Large intestine (tissue), 3 donors: ENCODE data around the gene RBM47. TPM values are rescaled to one million over a fixed set of nuclear protein-coding genes. Genes with fewer than 3 reads are reported as not detected.
A peak's percentile ranks its signal among the peaks of the same experiment; 100 is the strongest.

ENCODE experiments used
- DNase-seq, 2 donors: peaks; one replicate each; pipeline versions ENCODE4 v3.0.0 to v3.0.0-alpha.2; 2013
- H3K27ac ChIP-seq: one replicate; pipeline ENCODE4 v1.5.1; 2013; ENCODE audit warnings: low read length
- H3K27me3 ChIP-seq: 2 replicates; pipeline ENCODE4 v1.6.1; 2013; ENCODE audit warnings: low read length; ENCODE audit not compliant: control insufficient read depth, insufficient read depth
- H3K36me3 ChIP-seq: 2 replicates; pipeline ENCODE4 v1.6.1; 2013; ENCODE audit warnings: low read length; ENCODE audit not compliant: control insufficient read depth, insufficient read depth
- H3K4me1 ChIP-seq: one replicate; pipeline ENCODE4 v1.6.1; 2013; ENCODE audit warnings: low read length; ENCODE audit not compliant: control insufficient read depth, insufficient read depth
- H3K4me3 ChIP-seq: one replicate; pipeline ENCODE4 v1.5.1; 2013; ENCODE audit warnings: low read length
- H3K9me3 ChIP-seq: one replicate; pipeline ENCODE4 v1.6.1; 2013; ENCODE audit warnings: mild to moderate bottlenecking, low read depth, low read length, moderate library complexity; ENCODE audit not compliant: control insufficient read depth
- WGBS: methylation state at CpG from one replicate; pipeline ENCODE4 v1.1.5; 2013; ENCODE audit warnings: low lambda C conversion rate; ENCODE audit not compliant: insufficient coverage; 5-methylcytosine and 5-hydroxymethylcytosine counted together
- polyA plus RNA-seq: library from polyadenylated mRNA; unstranded; fragments of 120-200 nt; gene quantifications from one replicate; pipeline ENCODE4 v1.2.1, GENCODE V29; 2013

The RBM47 gene
- polyA plus RNA-seq, 1 donor, result 98.4 TPM

DNA sequence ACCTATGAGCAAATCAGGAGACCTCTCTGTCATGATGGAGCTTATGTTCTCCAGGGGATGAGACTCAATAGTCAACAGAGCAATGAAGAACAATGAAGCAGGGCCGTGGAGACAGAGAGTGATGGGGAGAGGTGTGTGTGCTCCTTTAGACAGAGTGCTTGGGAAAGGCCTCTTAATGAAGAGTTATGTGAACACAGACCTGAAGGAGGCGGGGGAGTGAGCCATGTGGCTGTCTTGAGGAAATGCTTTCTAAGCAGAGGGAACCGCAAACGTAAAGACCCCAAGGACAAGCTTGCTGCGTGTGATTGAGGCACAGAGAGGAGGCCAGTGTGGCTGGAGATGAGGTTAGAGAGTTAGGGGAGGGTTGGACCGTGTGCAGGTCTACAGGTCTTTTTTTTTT lies 241.4 kb downstream of the RBM47 start:
- Histone ChIP-seq H3K9me3 (no peaks in the 10 kb centered on the region), H3K4me1 (no peaks in the 10 kb centered on the region), H3K36me3 (no peaks in the 10 kb centered on the region), H3K4me3 (no peak overlapping the region), H3K27ac (no peak overlapping the region), H3K27me3 (no peaks in the 10 kb centered on the region)
- no CpG with 5 or more reads among the region's 6 CpGs for WGBS
- DNase-seq, result no peak

DNA sequence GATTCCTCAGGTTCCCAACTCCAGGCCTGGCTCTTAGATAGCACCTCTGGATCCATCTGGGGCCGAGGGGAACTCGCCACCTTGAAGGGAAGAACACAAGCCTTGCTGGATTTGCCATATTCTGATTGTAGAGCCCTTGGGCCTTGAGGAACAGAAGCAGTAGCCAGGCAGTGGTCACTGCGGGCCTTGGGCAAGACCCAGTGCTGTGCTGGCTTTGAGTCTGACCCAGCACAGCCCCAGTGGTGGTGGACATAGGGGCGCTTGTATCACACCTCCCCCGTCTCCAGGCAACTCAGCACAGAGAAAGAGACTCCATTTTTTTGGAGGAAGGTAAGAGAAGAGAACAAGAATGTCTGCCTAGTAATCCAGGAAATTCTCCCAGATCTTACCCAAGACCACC lies 249.0 kb downstream of the RBM47 start:
- no peak overlapping the region for H3K4me3 ChIP-seq
- no peak overlapping the region for H3K27ac ChIP-seq
- peaks cover 26% of the 10 kb centered on the region for H3K4me1 ChIP-seq
- no peaks in the 10 kb centered on the region for H3K27me3 ChIP-seq
- WGBS, result no CpG with 5 or more reads among the region's 5 CpGs
- no peaks in the 10 kb centered on the region for H3K36me3 ChIP-seq
- DNase-seq, result no peak
- H3K9me3 ChIP-seq, result no peaks in the 10 kb centered on the region

DNA sequence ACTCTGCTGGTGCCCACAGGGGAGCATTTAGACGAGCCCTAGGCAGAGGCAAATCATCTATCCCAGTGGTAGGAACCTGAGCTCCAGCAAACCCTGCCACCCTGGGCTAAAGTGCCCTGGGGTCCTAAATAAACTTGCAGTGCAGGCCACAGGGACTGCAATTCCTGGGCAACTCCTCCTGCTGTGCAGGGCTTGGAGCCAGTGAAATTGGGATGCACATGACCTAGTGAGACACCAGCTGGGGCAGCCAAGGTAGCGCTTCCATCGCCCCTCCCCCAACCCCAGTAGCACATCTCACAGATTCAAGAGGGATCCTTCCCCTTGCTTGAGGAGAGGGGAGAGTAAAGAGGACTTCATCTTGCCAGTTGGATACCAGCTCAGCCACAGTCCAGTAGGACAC lies 250.4 kb downstream of the RBM47 start:
- no CpG with 5 or more reads among the region's 3 CpGs for WGBS
- H3K36me3 ChIP-seq, result no peaks in the 10 kb centered on the region
- H3K27me3 ChIP-seq, result no peaks in the 10 kb centered on the region
- DNase-seq, result no peak
- H3K9me3 ChIP-seq, result no peaks in the 10 kb centered on the region
- no peak overlapping the region for H3K27ac ChIP-seq
- H3K4me3 ChIP-seq, result no peak overlapping the region
- H3K4me1 ChIP-seq, result peaks cover 32% of the 10 kb centered on the region

DNA sequence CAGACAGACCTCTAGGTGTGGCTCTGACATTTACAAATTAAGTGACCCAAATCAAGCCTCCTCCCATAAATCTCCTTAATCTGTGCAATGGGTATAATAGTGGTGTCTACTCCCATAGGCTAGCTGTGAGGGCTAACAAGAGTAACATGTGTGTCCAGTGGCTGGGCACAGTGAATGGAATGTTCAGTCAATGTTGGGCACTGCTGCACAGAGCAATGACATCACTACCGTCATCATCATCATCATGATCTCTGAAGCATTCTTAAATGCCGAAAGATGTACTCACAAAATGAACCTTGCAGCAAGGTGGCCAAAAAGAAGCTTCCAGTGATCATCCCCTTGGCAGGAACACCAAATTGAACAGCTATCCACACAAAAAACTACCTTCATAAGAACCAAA lies 251.0 kb downstream of the RBM47 start:
- no peaks in the 10 kb centered on the region for H3K27me3 ChIP-seq
- H3K9me3 ChIP-seq, result no peaks in the 10 kb centered on the region
- DNase-seq, result no peak
- peak overlapping the region; percentile 93 for H3K27ac ChIP-seq
- H3K4me1 ChIP-seq, result peaks cover 32% of the 10 kb centered on the region
- no peak overlapping the region for H3K4me3 ChIP-seq
- WGBS, result no CpG with 5 or more reads among the region's 2 CpGs
- no peaks in the 10 kb centered on the region for H3K36me3 ChIP-seq

DNA sequence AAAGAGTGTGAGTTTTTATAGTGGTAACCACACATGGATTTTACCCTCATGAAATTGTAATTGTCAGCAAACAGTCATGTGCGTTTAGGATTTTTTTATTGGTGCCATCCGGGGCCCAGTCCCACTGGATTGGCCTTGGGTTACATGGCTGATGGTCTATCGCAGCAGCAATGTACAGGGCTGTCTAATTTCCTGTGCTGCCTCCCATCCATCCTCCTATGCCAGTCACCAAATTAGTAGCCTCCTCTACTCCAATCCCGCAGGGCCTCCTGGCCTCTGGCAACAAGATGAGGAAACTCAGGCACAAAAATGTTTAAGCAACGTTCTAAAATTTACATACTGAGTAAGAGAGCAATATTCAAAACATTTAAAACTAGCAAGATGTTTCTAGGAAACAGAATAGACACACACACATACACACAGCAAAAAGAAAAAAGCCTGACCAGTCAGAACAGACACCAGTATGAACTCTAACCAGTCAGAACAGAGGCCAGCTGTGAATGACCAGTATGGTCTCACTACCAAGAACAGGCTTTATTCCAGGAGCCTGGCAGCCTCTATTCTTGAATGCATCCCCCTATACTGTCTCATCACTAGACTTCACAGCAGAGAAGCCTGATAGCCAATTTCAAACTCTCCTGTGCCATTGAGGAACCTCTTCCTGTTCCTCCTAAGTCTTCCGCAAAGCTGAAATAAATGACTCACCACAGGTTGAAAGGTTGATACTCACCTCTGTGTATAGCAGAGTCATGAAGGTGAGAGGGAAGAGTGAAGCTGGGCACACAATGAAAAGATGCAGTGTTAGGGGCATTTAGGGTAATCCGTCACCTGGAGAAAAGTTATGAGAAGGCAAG lies 251.9 kb downstream of the RBM47 start:
- WGBS, result 67% methylated on average over 3 of the region's 7 CpGs
- H3K4me1 ChIP-seq, result peaks cover 32% of the 10 kb centered on the region
- no peaks in the 10 kb centered on the region for H3K9me3 ChIP-seq
- peak; percentile 50 to 84 for DNase-seq
- H3K27ac ChIP-seq, result peak overlapping the region; percentile 93
- no peaks in the 10 kb centered on the region for H3K36me3 ChIP-seq
- no peaks in the 10 kb centered on the region for H3K27me3 ChIP-seq
- no peak overlapping the region for H3K4me3 ChIP-seq

DNA sequence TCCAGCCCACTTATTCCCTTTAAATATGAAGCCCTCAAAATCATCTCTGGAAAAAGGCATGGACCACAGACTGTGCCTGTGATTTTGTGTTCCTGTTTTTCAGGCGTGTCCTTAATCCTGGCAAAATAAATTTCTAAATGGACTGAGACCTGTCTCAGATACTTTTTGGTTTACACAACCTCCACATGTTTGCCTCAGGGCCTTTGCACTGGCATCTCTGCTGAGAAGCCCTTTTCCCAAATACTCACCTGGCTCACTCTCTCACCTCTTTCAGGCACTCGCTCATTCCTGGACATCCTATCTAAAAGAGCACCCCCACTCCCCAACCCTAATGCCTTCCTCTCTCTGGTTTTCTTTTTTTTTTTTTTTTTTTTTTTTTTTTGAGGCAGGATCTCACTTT lies 254.0 kb downstream of the RBM47 start:
- Histone ChIP-seq H3K4me1 (peaks cover 37% of the 10 kb centered on the region), H3K36me3 (no peaks in the 10 kb centered on the region), H3K9me3 (no peaks in the 10 kb centered on the region), H3K4me3 (no peak overlapping the region), H3K27ac (peak overlapping the region; percentile 79), H3K27me3 (no peaks in the 10 kb centered on the region)
- DNase-seq, result no peak
- 80% methylated on average over 1 of the region's 2 CpGs for WGBS

DNA sequence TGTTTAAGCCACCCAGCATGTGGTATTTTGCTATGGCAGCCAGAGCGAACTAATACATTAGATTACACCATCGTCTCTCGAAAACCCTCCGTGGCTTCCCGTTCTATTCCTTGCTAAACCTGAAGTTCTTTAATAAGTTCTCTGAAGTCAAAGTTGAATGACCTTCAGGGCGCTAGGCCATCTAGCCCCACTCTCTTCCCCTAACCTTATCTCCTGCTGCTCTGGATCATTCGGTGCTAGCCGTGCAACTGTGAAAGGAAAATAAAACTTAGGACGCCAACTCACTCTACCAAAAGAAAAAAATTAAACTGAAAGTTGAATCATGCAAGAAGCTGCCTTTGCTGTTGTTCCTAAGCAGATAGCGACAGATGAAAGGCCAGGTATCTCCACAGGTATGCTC lies 254.6 kb downstream of the RBM47 start:
- no CpG with 5 or more reads among the region's 10 CpGs for WGBS
- Histone ChIP-seq H3K9me3 (no peaks in the 10 kb centered on the region), H3K4me3 (no peak overlapping the region), H3K4me1 (peaks cover 38% of the 10 kb centered on the region), H3K27ac (peak overlapping the region; percentile 79), H3K27me3 (no peaks in the 10 kb centered on the region), H3K36me3 (no peaks in the 10 kb centered on the region)
- peak; percentile 60 to 79 for DNase-seq

DNA sequence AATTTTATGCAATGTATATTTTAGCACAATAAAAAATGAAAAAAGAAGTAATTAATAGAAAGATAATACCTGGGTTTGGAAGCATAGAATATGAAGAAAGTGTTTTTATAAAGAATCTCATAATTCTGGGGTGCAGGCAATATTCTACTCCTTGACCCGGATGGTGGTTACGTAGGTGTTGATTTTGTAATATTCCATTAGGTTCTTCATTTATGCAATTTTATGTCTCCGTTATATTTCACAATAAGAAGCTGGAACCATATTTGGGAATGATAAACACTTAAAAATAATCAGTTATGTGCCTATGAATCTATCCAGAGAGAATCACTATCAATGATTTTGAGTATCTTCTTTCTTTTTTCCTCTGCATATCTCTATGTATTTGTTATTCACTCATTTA lies 256.0 kb downstream of the RBM47 start:
- Histone ChIP-seq H3K36me3 (no peaks in the 10 kb centered on the region), H3K27me3 (no peaks in the 10 kb centered on the region), H3K27ac (no peak overlapping the region), H3K4me3 (no peak overlapping the region), H3K9me3 (no peaks in the 10 kb centered on the region), H3K4me1 (peaks cover 43% of the 10 kb centered on the region)
- no peak for DNase-seq
- 100% methylated on average over 2 of the region's 3 CpGs for WGBS

Other genes starting within 250 kb of the RBM47 start
- 19.9 TPM for gene NSUN7, start 120.1 kb upstream of the RBM47 start, polyA plus RNA-seq